Colonic mucosa (tissue), 4 donors: ENCODE results near the gene PDE4D. TPM values are rescaled to one million over a fixed set of nuclear protein-coding genes. Genes with fewer than 3 reads are reported as not detected.

Experiments used
- DNase-seq: peaks from one replicate; pipeline ENCODE4 v3.0.0-alpha.2; 2020
- H3K27ac ChIP-seq: fragments of 200-600 bp; one replicate; pipeline ENCODE4 v1.8.0; 2021
- H3K27me3 ChIP-seq: fragments of 200-600 bp; one replicate; pipeline ENCODE4 v1.8.0; 2021
- H3K36me3 ChIP-seq: fragments of 200-600 bp; one replicate; pipeline ENCODE4 v1.8.0; 2021
- H3K4me1 ChIP-seq: fragments of 200-600 bp; one replicate; pipeline ENCODE4 v1.8.0; 2021; ENCODE audit warnings: mild to moderate bottlenecking
- H3K4me3 ChIP-seq: fragments of 200-600 bp; one replicate; pipeline ENCODE4 v1.8.0; 2021
- H3K9ac ChIP-seq, 2 donors: one replicate each; pipeline ENCODE4 v1.7.0; 2013; ENCODE audit warnings: control low read depth in 2 of 2, low read depth in 2 of 2, low read length in 2 of 2
- H3K9me3 ChIP-seq: fragments of 200-600 bp; one replicate; pipeline ENCODE4 v1.8.0; 2021
- intact Hi-C: fragments of 100-400 bp; cut with DNase I; formaldehyde crosslinking; loops from one replicate; pipeline ENCODE4 v1.14.1; 2022
- total RNA-seq, 2 donors: library from RNA; stranded (reverse); fragmentation: NEBNext Ultra II Directional in 1 of 2; extraction: Animal tissue kit (Norgen Biotek cat#: 25700) in 1 of 2; gene quantifications; one replicate each; pipeline ENCODE4 v1.2.1, GENCODE V29; 2021
- TF ChIP-seq, protein P1 (sequence below): fragments of 200-600 bp; IDR thresholded peaks from one replicate; pipeline ENCODE4 v1.8.0; 2022; ENCODE audit warnings: antibody characterized with exemption, mild to moderate bottlenecking
- donor health status: healthy.
- donor health status: DM: no; HTN: no; CAD: no.
- donor health status: DM: no; HTN: no; CAD: no.

The PDE4D gene
- total RNA-seq, 2 donors from 2014 or later: 23.1 to 53.7 TPM

DNA sequence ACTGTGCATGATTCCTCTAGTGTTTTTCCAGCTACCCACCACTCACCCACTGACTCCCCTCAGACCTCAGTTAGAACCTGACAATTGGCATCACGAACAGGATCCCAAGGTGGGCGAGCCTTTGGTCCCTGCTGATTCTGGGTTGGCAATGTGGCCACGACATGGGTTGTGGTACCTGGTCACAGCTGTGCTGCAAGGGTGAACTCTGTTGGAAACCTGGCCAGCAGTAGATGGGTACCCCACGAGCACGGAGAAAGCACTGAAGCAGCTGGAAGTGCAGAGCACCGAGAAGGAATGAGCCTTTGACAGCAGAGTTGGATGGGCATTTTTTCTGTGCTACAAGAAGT is 180.1 kb downstream of the PDE4D start:
- TF ChIP-seq, protein P1, sequence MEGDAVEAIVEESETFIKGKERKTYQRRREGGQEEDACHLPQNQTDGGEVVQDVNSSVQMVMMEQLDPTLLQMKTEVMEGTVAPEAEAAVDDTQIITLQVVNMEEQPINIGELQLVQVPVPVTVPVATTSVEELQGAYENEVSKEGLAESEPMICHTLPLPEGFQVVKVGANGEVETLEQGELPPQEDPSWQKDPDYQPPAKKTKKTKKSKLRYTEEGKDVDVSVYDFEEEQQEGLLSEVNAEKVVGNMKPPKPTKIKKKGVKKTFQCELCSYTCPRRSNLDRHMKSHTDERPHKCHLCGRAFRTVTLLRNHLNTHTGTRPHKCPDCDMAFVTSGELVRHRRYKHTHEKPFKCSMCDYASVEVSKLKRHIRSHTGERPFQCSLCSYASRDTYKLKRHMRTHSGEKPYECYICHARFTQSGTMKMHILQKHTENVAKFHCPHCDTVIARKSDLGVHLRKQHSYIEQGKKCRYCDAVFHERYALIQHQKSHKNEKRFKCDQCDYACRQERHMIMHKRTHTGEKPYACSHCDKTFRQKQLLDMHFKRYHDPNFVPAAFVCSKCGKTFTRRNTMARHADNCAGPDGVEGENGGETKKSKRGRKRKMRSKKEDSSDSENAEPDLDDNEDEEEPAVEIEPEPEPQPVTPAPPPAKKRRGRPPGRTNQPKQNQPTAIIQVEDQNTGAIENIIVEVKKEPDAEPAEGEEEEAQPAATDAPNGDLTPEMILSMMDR: no peak
- intact Hi-C loops: no loop called here

DNA sequence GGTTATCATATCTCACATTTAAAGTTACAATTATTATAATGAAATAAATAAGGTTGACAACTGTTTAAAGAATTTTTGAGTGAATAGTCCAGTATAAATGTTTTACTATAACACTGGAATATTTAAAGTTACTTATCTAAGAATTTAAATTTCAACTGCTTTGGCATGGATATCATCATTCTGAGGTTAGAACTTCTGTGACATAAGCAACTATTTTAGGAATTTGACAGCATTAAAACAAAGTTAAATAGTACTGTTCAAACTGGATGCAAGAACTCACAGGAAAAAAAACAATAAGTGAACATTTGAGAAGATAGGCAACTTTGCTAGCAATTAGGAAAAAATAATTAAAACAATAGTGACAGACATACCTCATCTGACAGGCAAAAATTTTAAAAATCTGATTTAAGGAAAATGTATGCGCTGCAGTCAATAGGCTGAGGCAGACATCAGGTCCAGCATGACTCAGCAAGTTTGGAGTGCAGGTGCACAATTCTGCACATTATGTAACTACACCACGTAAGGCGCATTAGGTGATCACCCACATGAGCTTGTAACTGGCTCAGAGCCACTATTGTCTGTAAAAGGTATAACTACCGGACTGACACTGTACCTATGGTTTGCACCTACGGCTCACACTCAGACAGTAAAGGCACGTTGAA is 180.6 kb downstream of the PDE4D start:
- H3K27ac ChIP-seq: no peak overlapping the region
- H3K36me3 ChIP-seq: no peaks in the 10 kb centered on the region
- TF ChIP-seq, protein P1: no peak
- H3K27me3 ChIP-seq: no peaks in the 10 kb centered on the region
- H3K4me3 ChIP-seq: no peak overlapping the region
- intact Hi-C loops: no loop called here
- no peaks in the 10 kb centered on the region for H3K9me3 ChIP-seq
- no peaks in the 10 kb centered on the region for H3K4me1 ChIP-seq
- no peak overlapping the region for H3K9ac ChIP-seq
- no peak for DNase-seq

More for the DNA sequence above, 180.1 kb downstream of the PDE4D start:
- H3K9ac ChIP-seq: no peak overlapping the region
- no peak for DNase-seq
- H3K4me1 ChIP-seq: no peaks in the 10 kb centered on the region
- no peaks in the 10 kb centered on the region for H3K36me3 ChIP-seq
- H3K27me3 ChIP-seq: no peaks in the 10 kb centered on the region
- no peaks in the 10 kb centered on the region for H3K9me3 ChIP-seq
- no peak overlapping the region for H3K4me3 ChIP-seq
- no peak overlapping the region for H3K27ac ChIP-seq

DNA sequence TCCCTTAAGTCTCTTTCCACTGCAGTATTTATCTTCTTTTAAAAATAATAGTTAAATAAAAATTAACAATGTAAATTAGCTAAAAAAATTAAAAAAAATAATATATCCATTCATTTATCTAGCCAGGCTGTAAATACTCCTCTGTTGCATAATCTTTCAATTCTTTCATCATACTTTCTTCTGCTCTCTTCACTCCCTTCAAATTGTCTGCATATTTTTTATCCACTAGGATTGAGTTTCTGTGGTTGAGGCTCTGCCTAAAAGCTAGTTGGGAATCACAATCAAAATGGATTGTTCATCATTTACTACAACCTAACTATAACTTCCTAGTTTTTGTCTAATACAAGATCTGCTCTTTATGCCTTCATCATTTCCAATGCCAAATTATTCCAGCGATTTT is 182.2 kb downstream of the PDE4D start:
- H3K9me3 ChIP-seq: no peaks in the 10 kb centered on the region
- no peaks in the 10 kb centered on the region for H3K4me1 ChIP-seq
- no peak overlapping the region for H3K9ac ChIP-seq
- intact Hi-C loops: no loop called here
- TF ChIP-seq, protein P1: no peak
- H3K27me3 ChIP-seq: no peaks in the 10 kb centered on the region
- no peak for DNase-seq
- H3K4me3 ChIP-seq: no peak overlapping the region
- no peak overlapping the region for H3K27ac ChIP-seq
- H3K36me3 ChIP-seq: no peaks in the 10 kb centered on the region

GRCh38 chr5:59709846-59710245 is 183.7 kb downstream of the PDE4D start:
- H3K4me3 ChIP-seq: no peak overlapping the region
- DNase-seq: no peak
- H3K9me3 ChIP-seq: no peaks in the 10 kb centered on the region
- H3K36me3 ChIP-seq: no peaks in the 10 kb centered on the region
- H3K9ac ChIP-seq: no peak overlapping the region
- intact Hi-C loops: no loop called here
- H3K27me3 ChIP-seq: no peaks in the 10 kb centered on the region
- H3K4me1 ChIP-seq: no peaks in the 10 kb centered on the region
- peak overlapping the region; percentile 12 for H3K27ac ChIP-seq
- TF ChIP-seq, protein P1: no peak

GRCh38 chr5:59709346-59709821 is 184.1 kb downstream of the PDE4D start:
- TF ChIP-seq, protein P1: no peak
- intact Hi-C loops: no loop called here
- Histone ChIP-seq H3K9me3 (no peaks in the 10 kb centered on the region), H3K36me3 (no peaks in the 10 kb centered on the region), H3K4me1 (no peaks in the 10 kb centered on the region), H3K27ac (peak overlapping the region; percentile 12), H3K9ac (no peak overlapping the region), H3K27me3 (no peaks in the 10 kb centered on the region), H3K4me3 (no peak overlapping the region)
- no peak for DNase-seq
